DND-41 (cell line): ENCODE data around the gene GRPEL1.

Experiments used
- ATAC-seq: fragments of 200-7000 bp; cut with Tn5 transposase; 3 replicates; pipeline ENCODE4 v1.9.1; 2021; ENCODE audit warnings: low read depth; ENCODE audit not compliant: insufficient read depth
- DNase-seq: peaks from one replicate; pipeline ENCODE4 v3.0.0-alpha.2; 2020
- H2AFZ ChIP-seq: 2 replicates; pipeline ENCODE4 v1.6.0; 2012; ENCODE audit warnings: low read depth, low read length
- H3K27ac ChIP-seq: 2 replicates; pipeline ENCODE4 v1.5.1; 2012; ENCODE audit warnings: low read length, inconsistent platforms
- H3K27me3 ChIP-seq: fragments of 200-600 bp; sonication (generic); 2 replicates; pipeline ENCODE4 v1.6.0; 2012; ENCODE audit warnings: low read length, mild to moderate bottlenecking, inconsistent platforms; ENCODE audit not compliant: insufficient read depth, poor library complexity
- H3K36me3 ChIP-seq: 2 replicates; pipeline ENCODE4 v1.5.1; 2012; ENCODE audit warnings: low read length, inconsistent platforms; ENCODE audit not compliant: insufficient read depth
- H3K4me1 ChIP-seq: 2 replicates; pipeline ENCODE4 v1.5.1; 2012; ENCODE audit warnings: mild to moderate bottlenecking, low read length; ENCODE audit not compliant: insufficient read depth
- H3K4me2 ChIP-seq: 2 replicates; pipeline ENCODE4 v1.6.0; 2012; ENCODE audit warnings: mild to moderate bottlenecking, moderate library complexity, low read length, inconsistent platforms; ENCODE audit not compliant: insufficient read depth
- H3K4me3 ChIP-seq, 2 experiments: fragments of 200-600 bp in 1 of 2; shearing (Covaris generic) in 1 of 2; 2 replicates each; pipeline ENCODE4 v1.5.1; 2012 to 2016; ENCODE audit warnings: inconsistent platforms in 2 of 2, low read length in 2 of 2, mild to moderate bottlenecking in 2 of 2, low read depth in 1 of 2, moderate library complexity in 1 of 2
- H3K79me2 ChIP-seq: 2 replicates; pipeline ENCODE4 v1.6.0; 2012; ENCODE audit warnings: low read length, inconsistent platforms; ENCODE audit not compliant: insufficient read depth
- H3K9ac ChIP-seq: 2 replicates; pipeline ENCODE4 v1.6.0; 2012; ENCODE audit warnings: low read depth, mild to moderate bottlenecking, inconsistent platforms, low read length, moderate library complexity
- H3K9me3 ChIP-seq: 2 replicates; pipeline ENCODE4 v1.5.1; 2012; ENCODE audit warnings: low read length, moderate library complexity, mild to moderate bottlenecking, inconsistent platforms; ENCODE audit not compliant: insufficient read depth, severe bottlenecking
- H4K20me1 ChIP-seq: 2 replicates; pipeline ENCODE4 v1.6.0; 2012; ENCODE audit warnings: low read length; ENCODE audit not compliant: insufficient read depth
- EZH2 ChIP-seq: IDR thresholded peaks from 3 replicates; pipeline ENCODE4 v1.6.1; 2012; ENCODE audit warnings: borderline replicate concordance, low read depth, mild to moderate bottlenecking, moderate library complexity, low read length, inconsistent platforms; ENCODE audit not compliant: severe bottlenecking
- TF ChIP-seq, protein P1 (sequence below): IDR thresholded peaks from 2 replicates; pipeline ENCODE4 v1.5.1; 2012; ENCODE audit warnings: borderline replicate concordance, low read length, moderate library complexity, mild to moderate bottlenecking; ENCODE audit not compliant: poor library complexity, severe bottlenecking; ENCODE audit errors: extremely low read depth

Gene GRPEL1

DNA sequence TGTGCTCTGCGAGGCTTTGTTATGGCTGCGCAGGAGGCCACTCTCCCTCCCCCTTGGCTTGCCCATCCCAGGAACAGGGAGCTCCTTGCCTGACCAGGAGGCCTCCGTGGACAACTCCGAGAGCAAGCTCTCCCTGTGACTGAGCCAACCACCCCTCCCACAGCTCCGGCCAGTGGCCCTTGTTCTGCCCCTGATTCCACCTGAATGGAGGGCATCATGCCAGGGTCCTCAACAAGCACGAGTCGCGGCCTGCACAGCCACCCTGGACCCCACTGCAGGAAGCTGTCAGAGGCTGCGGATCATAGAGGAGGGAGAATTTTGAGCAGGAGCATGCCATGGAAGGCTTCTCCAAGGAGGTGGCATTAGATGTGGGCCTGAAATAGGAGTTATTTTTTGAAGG, 44.8 kb upstream of the GRPEL1 start:
- ATAC-seq (no peak), DNase-seq (no peak)
- no peak overlapping the region for H3K4me3 ChIP-seq
- no peaks in the 10 kb centered on the region for H3K79me2 ChIP-seq
- H3K27me3 ChIP-seq = no peaks in the 10 kb centered on the region
- H3K9ac ChIP-seq = no peak overlapping the region
- H3K4me2 ChIP-seq = no peak overlapping the region
- H2AFZ ChIP-seq = no peak overlapping the region
- H3K4me1 ChIP-seq = no peaks in the 10 kb centered on the region
- H3K36me3 ChIP-seq = no peaks in the 10 kb centered on the region
- no peaks in the 10 kb centered on the region; the same call in 1 of the 2 replicates for H4K20me1 ChIP-seq
- no peak for TF ChIP-seq EZH2
- TF ChIP-seq, protein P1, sequence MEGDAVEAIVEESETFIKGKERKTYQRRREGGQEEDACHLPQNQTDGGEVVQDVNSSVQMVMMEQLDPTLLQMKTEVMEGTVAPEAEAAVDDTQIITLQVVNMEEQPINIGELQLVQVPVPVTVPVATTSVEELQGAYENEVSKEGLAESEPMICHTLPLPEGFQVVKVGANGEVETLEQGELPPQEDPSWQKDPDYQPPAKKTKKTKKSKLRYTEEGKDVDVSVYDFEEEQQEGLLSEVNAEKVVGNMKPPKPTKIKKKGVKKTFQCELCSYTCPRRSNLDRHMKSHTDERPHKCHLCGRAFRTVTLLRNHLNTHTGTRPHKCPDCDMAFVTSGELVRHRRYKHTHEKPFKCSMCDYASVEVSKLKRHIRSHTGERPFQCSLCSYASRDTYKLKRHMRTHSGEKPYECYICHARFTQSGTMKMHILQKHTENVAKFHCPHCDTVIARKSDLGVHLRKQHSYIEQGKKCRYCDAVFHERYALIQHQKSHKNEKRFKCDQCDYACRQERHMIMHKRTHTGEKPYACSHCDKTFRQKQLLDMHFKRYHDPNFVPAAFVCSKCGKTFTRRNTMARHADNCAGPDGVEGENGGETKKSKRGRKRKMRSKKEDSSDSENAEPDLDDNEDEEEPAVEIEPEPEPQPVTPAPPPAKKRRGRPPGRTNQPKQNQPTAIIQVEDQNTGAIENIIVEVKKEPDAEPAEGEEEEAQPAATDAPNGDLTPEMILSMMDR = no peak
- H3K9me3 ChIP-seq = no peaks in the 10 kb centered on the region
- no peak overlapping the region for H3K27ac ChIP-seq

DNA sequence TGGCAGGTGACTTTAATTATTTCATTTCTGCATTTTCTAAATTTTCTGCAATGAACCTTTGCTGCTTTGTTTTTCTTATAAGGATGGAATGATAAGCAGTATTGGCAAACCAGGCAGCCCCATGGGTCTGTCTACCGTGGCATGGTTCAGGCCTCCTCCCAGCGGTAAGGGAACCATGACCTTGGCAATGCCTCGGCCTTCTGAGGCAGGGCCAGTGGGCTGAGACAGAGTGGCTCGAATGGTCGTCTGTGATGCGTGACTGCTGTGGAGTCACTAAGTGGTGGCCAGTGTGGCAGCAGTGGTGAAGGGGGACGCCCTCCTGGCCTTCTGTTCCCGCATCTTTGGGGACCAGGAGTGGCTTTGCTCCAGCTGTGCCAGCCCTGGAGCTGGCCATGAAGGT, 43.6 kb upstream of the GRPEL1 start:
- H3K36me3 ChIP-seq = no peaks in the 10 kb centered on the region
- ATAC-seq = no peak
- no peak for DNase-seq
- no peaks in the 10 kb centered on the region for H3K4me1 ChIP-seq
- no peak overlapping the region for H3K9ac ChIP-seq
- no peak overlapping the region for H3K4me2 ChIP-seq
- TF ChIP-seq EZH2 = no peak
- TF ChIP-seq, protein P1 = no peak
- no peaks in the 10 kb centered on the region for H3K79me2 ChIP-seq
- H2AFZ ChIP-seq = no peak overlapping the region
- H4K20me1 ChIP-seq = no peaks in the 10 kb centered on the region; the same call in 1 of the 2 replicates
- H3K9me3 ChIP-seq = no peaks in the 10 kb centered on the region
- no peak overlapping the region for H3K27ac ChIP-seq
- no peaks in the 10 kb centered on the region for H3K27me3 ChIP-seq
- H3K4me3 ChIP-seq = no peak overlapping the region

DNA sequence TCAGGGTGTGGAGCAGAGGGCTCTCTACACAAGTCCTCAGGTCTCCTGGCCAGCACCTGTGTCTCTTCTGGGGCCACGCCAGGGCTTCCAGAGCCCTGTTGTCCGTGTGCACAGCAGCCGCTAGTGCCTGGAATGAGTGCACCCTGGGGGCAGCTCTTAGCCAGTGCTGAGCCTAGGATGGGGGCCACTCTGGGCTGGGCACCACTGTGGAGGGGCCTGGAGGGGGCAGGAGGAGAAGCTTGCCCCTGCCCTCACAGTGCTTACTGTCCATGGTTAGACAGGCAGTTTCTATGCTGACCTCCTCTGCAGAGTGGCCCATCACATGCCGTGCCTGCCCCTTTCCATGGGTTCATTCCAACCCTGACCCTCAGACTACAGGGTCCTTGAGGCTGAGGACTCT, 42.7 kb upstream of the GRPEL1 start:
- no peaks in the 10 kb centered on the region for H3K36me3 ChIP-seq
- TF ChIP-seq EZH2 = no peak
- H4K20me1 ChIP-seq = no peaks in the 10 kb centered on the region; the same call in 1 of the 2 replicates
- H3K79me2 ChIP-seq = no peaks in the 10 kb centered on the region
- no peak overlapping the region for H3K27ac ChIP-seq
- H3K4me3 ChIP-seq = no peak overlapping the region
- H3K27me3 ChIP-seq = no peaks in the 10 kb centered on the region
- no peaks in the 10 kb centered on the region for H3K4me1 ChIP-seq
- H2AFZ ChIP-seq = no peak overlapping the region
- H3K4me2 ChIP-seq = no peak overlapping the region
- H3K9me3 ChIP-seq = no peaks in the 10 kb centered on the region
- H3K9ac ChIP-seq = no peak overlapping the region
- DNase-seq (no peak), ATAC-seq (no peak)

DNA sequence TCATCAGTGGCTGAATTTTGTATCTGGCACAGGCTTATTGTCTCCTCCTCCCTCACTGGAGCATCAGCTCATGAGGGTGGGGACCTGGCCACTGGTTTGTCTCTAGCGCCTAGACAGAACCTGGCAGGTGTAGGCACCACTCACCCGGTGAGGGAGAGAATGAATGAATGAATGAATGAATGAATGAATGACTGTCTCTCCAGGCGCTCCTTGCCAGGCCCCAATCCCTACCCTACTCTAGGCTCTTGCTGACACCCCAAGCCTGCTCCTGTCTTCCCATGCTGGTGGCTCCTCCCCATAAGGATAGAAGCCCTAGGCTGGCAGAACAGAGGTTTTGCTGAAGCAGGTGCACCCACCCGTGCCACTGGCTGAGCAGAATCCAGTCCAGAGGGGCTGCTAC, 41.3 kb upstream of the GRPEL1 start:
- Histone ChIP-seq H3K79me2 (no peaks in the 10 kb centered on the region), H3K4me2 (no peak overlapping the region), H3K36me3 (no peaks in the 10 kb centered on the region), H3K4me3 (no peak overlapping the region), H3K27me3 (no peaks in the 10 kb centered on the region), H3K4me1 (no peaks in the 10 kb centered on the region), H4K20me1 (peaks cover 4% of the 10 kb centered on the region), H2AFZ (no peak overlapping the region), H3K9ac (no peak overlapping the region), H3K27ac (no peak overlapping the region), H3K9me3 (no peaks in the 10 kb centered on the region)
- no peak for TF ChIP-seq EZH2
- TF ChIP-seq, protein P1 = no peak
- DNase-seq (no peak), ATAC-seq (no peak)
